IMR-90 (cell line): ENCODE results near the gene CCDC134. TPM values are rescaled to one million over a fixed set of nuclear protein-coding genes. Genes with fewer than 3 reads are reported as not detected.

ENCODE experiments used
- ATAC-seq: fragments of 200-7000 bp; cut with Tn5 transposase; 2 replicates; pipeline ENCODE4 v1.9.1; 2020; ENCODE audit warnings: low read depth, mild to moderate bottlenecking, moderate library complexity
- BruUV-seq: library from RNA; stranded (reverse); fragments of 400-500 nt; replicated peaks from 2 replicates; lab custom pipeline; 2021; lab: Mats Ljungman, UMichigan
- CTCF ChIA-PET: fragments of 300-600 bp; formaldehyde crosslinking; extraction: SDS; loops from one replicate; lab custom pipeline; 2021; ENCODE audit warnings: antibody characterized with exemption; lab: Yijun Ruan, JAX
- POLR2A ChIA-PET: fragments of 300-600 bp; sonication (Branson Sonifier 250); formaldehyde crosslinking; loops from one replicate; lab custom pipeline; 2022; ENCODE audit warnings: antibody characterized with exemption; ENCODE audit not compliant: unreplicated experiment; lab: Charles Lee
- DNase-seq: peaks from one replicate; pipeline ENCODE4 v3.0.0; 2013
- H2AFZ ChIP-seq: replicated peaks from 2 replicates; pipeline ENCODE3; 2013; ENCODE audit warnings: low read length, mild to moderate bottlenecking; ENCODE audit not compliant: poor library complexity
- H2AK5ac ChIP-seq: 2 replicates; pipeline ENCODE4 v1.6.1; 2013; ENCODE audit warnings: low read depth, low read length, inconsistent platforms
- H2AK9ac ChIP-seq: replicated peaks from 2 replicates; pipeline ENCODE3; 2013; ENCODE audit warnings: mild to moderate bottlenecking, low read depth, low read length, moderate library complexity; ENCODE audit not compliant: poor library complexity
- H2BK120ac ChIP-seq: 2 replicates; pipeline ENCODE4 v1.6.1; 2013; ENCODE audit warnings: low read depth, low read length, inconsistent platforms
- H2BK15ac ChIP-seq: 3 replicates; pipeline ENCODE4 v1.6.1; 2013; ENCODE audit warnings: low read depth, low read length, inconsistent platforms
- H2BK20ac ChIP-seq: 2 replicates; pipeline ENCODE4 v1.6.1; 2013; ENCODE audit warnings: low read depth, mild to moderate bottlenecking, inconsistent platforms, low read length, moderate library complexity
- H2BK5ac ChIP-seq: 2 replicates; pipeline ENCODE4 v1.6.1; 2013; ENCODE audit warnings: mild to moderate bottlenecking, low read depth, low read length, inconsistent platforms; ENCODE audit not compliant: poor library complexity, severe bottlenecking
- H3K14ac ChIP-seq: replicated peaks from 2 replicates; pipeline ENCODE4 v1.6.1; 2013; ENCODE audit warnings: low read depth, low read length, inconsistent platforms
- H3K18ac ChIP-seq: 2 replicates; pipeline ENCODE4 v1.6.1; 2013; ENCODE audit warnings: low read depth, low read length, control low read depth
- H3K23ac ChIP-seq: 2 replicates; pipeline ENCODE4 v1.6.1; 2013; ENCODE audit warnings: low read depth, low read length, inconsistent platforms
- H3K27ac ChIP-seq: 2 replicates; pipeline ENCODE4 v1.5.1; 2013; ENCODE audit warnings: mild to moderate bottlenecking, control low read depth, low read length; ENCODE audit not compliant: insufficient read depth
- H3K27me3 ChIP-seq: 2 replicates; pipeline ENCODE4 v1.6.1; 2013; ENCODE audit warnings: low read length; ENCODE audit not compliant: control insufficient read depth, insufficient read depth
- H3K36me3 ChIP-seq: 2 replicates; pipeline ENCODE4 v1.6.1; 2013; ENCODE audit warnings: low read length, mixed read lengths; ENCODE audit not compliant: control insufficient read depth, insufficient read depth
- H3K4ac ChIP-seq: 2 replicates; pipeline ENCODE4 v1.6.1; 2013; ENCODE audit warnings: low read depth, low read length, inconsistent platforms
- H3K4me1 ChIP-seq: 2 replicates; pipeline ENCODE4 v1.6.1; 2013; ENCODE audit warnings: low read length, mixed read lengths; ENCODE audit not compliant: control insufficient read depth, insufficient read depth
- H3K4me2 ChIP-seq: 2 replicates; pipeline ENCODE4 v1.6.1; 2013; ENCODE audit warnings: low read depth, mild to moderate bottlenecking, control low read depth, low read length, moderate library complexity
- H3K4me3 ChIP-seq: 2 replicates; pipeline ENCODE4 v1.5.1; 2013; ENCODE audit warnings: low read depth, mild to moderate bottlenecking, control low read depth, low read length, moderate library complexity; ENCODE audit not compliant: insufficient read depth
- H3K56ac ChIP-seq: 2 replicates; pipeline ENCODE4 v1.6.1; 2013; ENCODE audit warnings: low read length, inconsistent platforms; ENCODE audit not compliant: insufficient read depth; ENCODE audit errors: extremely low read depth
- H3K79me1 ChIP-seq, 2 experiments: 2 replicates each; pipeline ENCODE4 v1.6.1; 2013; ENCODE audit warnings: low read length in 2 of 2, inconsistent platforms in 1 of 2, low read depth in 1 of 2
- H3K9ac ChIP-seq: 2 replicates; pipeline ENCODE4 v1.6.1; 2013; ENCODE audit warnings: low read depth, low read length, control low read depth
- H3K9me1 ChIP-seq: 2 replicates; pipeline ENCODE4 v1.6.1; 2013; ENCODE audit warnings: low read length, inconsistent platforms; ENCODE audit not compliant: insufficient read depth
- H3K9me3 ChIP-seq: 2 replicates; pipeline ENCODE4 v1.6.1; 2013; ENCODE audit warnings: low read length; ENCODE audit not compliant: control insufficient read depth, insufficient read depth
- H4K20me1 ChIP-seq: 2 replicates; pipeline ENCODE4 v1.6.1; 2013; ENCODE audit warnings: low read length, inconsistent platforms; ENCODE audit not compliant: insufficient read depth
- H4K5ac ChIP-seq: 2 replicates; pipeline ENCODE4 v1.6.1; 2013; ENCODE audit warnings: mild to moderate bottlenecking, low read depth, low read length, control low read depth
- H4K8ac ChIP-seq, 2 experiments: 2 replicates each; pipeline ENCODE4 v1.6.1; 2013; ENCODE audit warnings: low read depth in 2 of 2, low read length in 2 of 2, control low read depth in 1 of 2, inconsistent platforms in 1 of 2
- H4K91ac ChIP-seq: 2 replicates; pipeline ENCODE4 v1.6.1; 2013; ENCODE audit warnings: low read depth, low read length, inconsistent platforms; ENCODE audit not compliant: insufficient read depth
- BHLHE40 ChIP-seq: fragments of 150-350 bp; IDR thresholded peaks from 2 replicates; pipeline ENCODE4 v1.6.1; 2016; ENCODE audit warnings: mild to moderate bottlenecking, low read depth, low read length
- CEBPB ChIP-seq: IDR thresholded peaks from 2 replicates; pipeline ENCODE4 v1.6.1; 2012; ENCODE audit warnings: low read depth, low read length, improper control_type of control experiment
- CHD1 ChIP-seq: IDR thresholded peaks from 2 replicates; pipeline ENCODE4 v1.6.1; 2012; ENCODE audit warnings: low read depth, low read length, improper control_type of control experiment
- ELK1 ChIP-seq: fragments of 150-350 bp; IDR thresholded peaks from 2 replicates; pipeline ENCODE4 v1.6.1; 2016; ENCODE audit warnings: low read depth, mild to moderate bottlenecking, low read length, moderate library complexity, borderline replicate concordance
- MAFK ChIP-seq: IDR thresholded peaks from 2 replicates; pipeline ENCODE4 v1.6.1; 2012; ENCODE audit warnings: low read depth, low read length, improper control_type of control experiment
- MXI1 ChIP-seq: IDR thresholded peaks from 2 replicates; pipeline ENCODE4 v1.6.1; 2012; ENCODE audit warnings: low read depth, mild to moderate bottlenecking, low read length, moderate library complexity, borderline replicate concordance
- POLR2A ChIP-seq: IDR thresholded peaks from 2 replicates; pipeline ENCODE4 v1.6.1; 2012; ENCODE audit warnings: mild to moderate bottlenecking, low read depth, low read length
- USF2 ChIP-seq: fragments of 150-350 bp; IDR thresholded peaks from 2 replicates; pipeline ENCODE4 v1.6.1; 2017; ENCODE audit warnings: mild to moderate bottlenecking, antibody characterized with exemption, low read length, low read depth
- WGBS, 2 experiments: methylation state at CpG; one replicate each; pipeline versions ENCODE4 v1.1.5 to v1.1.7; 2013; ENCODE audit warnings: missing lambda C conversion rate in 2 of 2; ENCODE audit not compliant: insufficient read length in 1 of 2; ENCODE audit errors: extremely low coverage in 2 of 2; 5-methylcytosine and 5-hydroxymethylcytosine counted together
- dilution Hi-C: fragments of 300-500 bp; cut with HindIII; formaldehyde crosslinking; loops from one replicate; pipeline ENCODE4 v1.14.3; 2018; ENCODE audit warnings: low sequenced_read_pairs; ENCODE audit not compliant: unreplicated experiment
- in situ Hi-C: fragments of 300-500 bp; cut with MboI; formaldehyde crosslinking; loops from 3 replicates; pipeline ENCODE4 v1.14.3; 2019; ENCODE audit warnings: low sequenced_read_pairs, inconsistent platforms, mixed read lengths
- intact Hi-C: fragments of 100-400 bp; cut with micrococcal nuclease; formaldehyde crosslinking; loops from 2 replicates; pipeline ENCODE4 v1.10.0; 2022
- polyA plus RNA-seq, 3 experiments: library from polyadenylated mRNA; depleted of rRNA; stranded (reverse); fragments of >200 nt; gene quantifications; 2 replicates each; pipeline ENCODE4 v1.2.3, GENCODE V29; 2012; ENCODE audit warnings: low replicate concordance in 1 of 3
- total RNA-seq: library from RNA; depleted of rRNA; stranded (reverse); fragments of >200 nt; gene quantifications from 2 replicates; pipeline ENCODE4 v1.2.3, GENCODE V29; 2012
- TF ChIP-seq, protein P1 (sequence below): conservative IDR thresholded peaks from 2 replicates; pipeline ENCODE4 v1.5.1; 2012; ENCODE audit warnings: mild to moderate bottlenecking, low read depth, low read length, improper control_type of control experiment

Gene CCDC134
- total and polyA plus RNA-seq, 2 of the 4 experiments (the other 2 are of a cell fraction), result 5.1 to 7.0 TPM

GRCh38 chr22:41775976-41776375 is 24.5 kb upstream of the CCDC134 start:
- H3K36me3 ChIP-seq, result no peaks in the 10 kb centered on the region
- no peak for ATAC-seq
- no peak overlapping the region for H2BK15ac ChIP-seq
- H3K9ac ChIP-seq, result no peak overlapping the region
- no peaks in the 10 kb centered on the region for H3K79me1 ChIP-seq
- no peak overlapping the region for H2BK5ac ChIP-seq
- peaks cover 6% of the 10 kb centered on the region for H3K27me3 ChIP-seq
- intact Hi-C loops, result no loop called here
- DNase-seq, result no peak
- POLR2A ChIA-PET, result no interaction called here
- 29% methylated on average over 1 of the region's 4 CpGs; no CpG with 5 or more reads in 1 of the 2 experiments for WGBS, 2 experiments
- H2AK9ac ChIP-seq, result no peak overlapping the region
- H2AFZ ChIP-seq, result no peak overlapping the region
- H4K8ac ChIP-seq, result no peak overlapping the region
- in situ Hi-C loops, result no loop called here
- H4K5ac ChIP-seq, result no peak overlapping the region
- no peaks in the 10 kb centered on the region for H4K20me1 ChIP-seq
- no peak overlapping the region for H2BK120ac ChIP-seq
- H3K4me3 ChIP-seq, result no peak overlapping the region
- H4K91ac ChIP-seq, result no peak overlapping the region
- CTCF ChIA-PET, result no interaction called here
- no peak overlapping the region for H3K14ac ChIP-seq
- H3K9me3 ChIP-seq, result no peaks in the 10 kb centered on the region
- no peak overlapping the region for H2BK20ac ChIP-seq
- no peaks in the 10 kb centered on the region for H3K9me1 ChIP-seq
- no TSS peak for BruUV-seq
- TF ChIP-seq MAFK, result no peak
- TF ChIP-seq CHD1, result no peak
- no peak for TF ChIP-seq ELK1
- TF ChIP-seq BHLHE40, result no peak
- no peak for TF ChIP-seq POLR2A
- TF ChIP-seq, protein P1, sequence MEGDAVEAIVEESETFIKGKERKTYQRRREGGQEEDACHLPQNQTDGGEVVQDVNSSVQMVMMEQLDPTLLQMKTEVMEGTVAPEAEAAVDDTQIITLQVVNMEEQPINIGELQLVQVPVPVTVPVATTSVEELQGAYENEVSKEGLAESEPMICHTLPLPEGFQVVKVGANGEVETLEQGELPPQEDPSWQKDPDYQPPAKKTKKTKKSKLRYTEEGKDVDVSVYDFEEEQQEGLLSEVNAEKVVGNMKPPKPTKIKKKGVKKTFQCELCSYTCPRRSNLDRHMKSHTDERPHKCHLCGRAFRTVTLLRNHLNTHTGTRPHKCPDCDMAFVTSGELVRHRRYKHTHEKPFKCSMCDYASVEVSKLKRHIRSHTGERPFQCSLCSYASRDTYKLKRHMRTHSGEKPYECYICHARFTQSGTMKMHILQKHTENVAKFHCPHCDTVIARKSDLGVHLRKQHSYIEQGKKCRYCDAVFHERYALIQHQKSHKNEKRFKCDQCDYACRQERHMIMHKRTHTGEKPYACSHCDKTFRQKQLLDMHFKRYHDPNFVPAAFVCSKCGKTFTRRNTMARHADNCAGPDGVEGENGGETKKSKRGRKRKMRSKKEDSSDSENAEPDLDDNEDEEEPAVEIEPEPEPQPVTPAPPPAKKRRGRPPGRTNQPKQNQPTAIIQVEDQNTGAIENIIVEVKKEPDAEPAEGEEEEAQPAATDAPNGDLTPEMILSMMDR, result no peak
- no peak for TF ChIP-seq MXI1
- TF ChIP-seq CEBPB, result no peak
- no peak for TF ChIP-seq USF2
- H3K4me1 ChIP-seq, result no peaks in the 10 kb centered on the region
- H3K4me2 ChIP-seq, result no peak overlapping the region
- no peak overlapping the region for H3K4ac ChIP-seq
- no peak overlapping the region for H3K18ac ChIP-seq
- H3K27ac ChIP-seq, result no peak overlapping the region
- dilution Hi-C loops, result no loop called here
- H2AK5ac ChIP-seq, result no peak overlapping the region
- no peak overlapping the region for H3K56ac ChIP-seq
- H3K23ac ChIP-seq, result no peak overlapping the region
